Endothelial cell (in vitro differentiated cells): ENCODE results near the gene DPYSL5. TPM values are rescaled to one million over a fixed set of nuclear protein-coding genes. Genes with fewer than 3 reads are reported as not detected.

Source experiments
- DNase-seq: peaks from one replicate; pipeline ENCODE4 v3.0.0; 2021; ENCODE audit warnings: low spot score
- H3K27ac Mint-ChIP-seq: one replicate; pipeline ENCODE4 v1.8.0; 2021; ENCODE audit warnings: mixed read lengths, inconsistent platforms; ENCODE audit not compliant: unreplicated experiment
- H3K27me3 Mint-ChIP-seq: one replicate; pipeline ENCODE4 v1.8.0; 2021; ENCODE audit warnings: mild to moderate bottlenecking, moderate library complexity, mixed read lengths, inconsistent platforms; ENCODE audit not compliant: unreplicated experiment
- H3K36me3 Mint-ChIP-seq: one replicate; pipeline ENCODE4 v1.8.0; 2021; ENCODE audit warnings: mild to moderate bottlenecking, low read depth, mixed read lengths, inconsistent platforms; ENCODE audit not compliant: unreplicated experiment
- H3K4me1 Mint-ChIP-seq: one replicate; pipeline ENCODE4 v1.8.0; 2021; ENCODE audit warnings: mild to moderate bottlenecking, mixed read lengths, inconsistent platforms; ENCODE audit not compliant: unreplicated experiment
- H3K4me3 Mint-ChIP-seq: one replicate; pipeline ENCODE4 v1.8.0; 2021; ENCODE audit warnings: mild to moderate bottlenecking, mixed read lengths, inconsistent platforms; ENCODE audit not compliant: unreplicated experiment
- H3K9me3 Mint-ChIP-seq: one replicate; pipeline ENCODE4 v1.8.0; 2021; ENCODE audit warnings: mixed read lengths, inconsistent platforms; ENCODE audit not compliant: unreplicated experiment
- CTCF ChIP-seq: fragments of 200-600 bp; sonication (generic); IDR thresholded peaks from one replicate; pipeline ENCODE4 v1.5.0; 2021; ENCODE audit warnings: antibody characterized with exemption; ENCODE audit not compliant: unreplicated experiment
- total RNA-seq: library from RNA; stranded (reverse); fragmentation: NEBNext Ultra II Directional; extraction: Animal tissue kit (Norgen Biotek cat#: 25700); gene quantifications from one replicate; pipeline ENCODE4 v1.2.1, GENCODE V29; 2021; ENCODE audit not compliant: unreplicated experiment

The DPYSL5 gene
- total RNA-seq, 1 donor from 2014 or later, result 0.23 TPM

GRCh38 chr2:26957041-26957440, 109.1 kb downstream of the DPYSL5 start:
- H3K27me3 Mint-ChIP-seq, result no peaks in the 10 kb centered on the region
- no peaks in the 10 kb centered on the region for H3K36me3 Mint-ChIP-seq

GRCh38 chr2:26957534-26957933, 109.6 kb downstream of the DPYSL5 start:
- Mint-ChIP-seq H3K27ac (no peak overlapping the region), H3K4me3 (no peak overlapping the region), H3K27me3 (no peaks in the 10 kb centered on the region), H3K9me3 (no peaks in the 10 kb centered on the region), H3K4me1 (peaks cover 21% of the 10 kb centered on the region), H3K36me3 (no peaks in the 10 kb centered on the region)
- no peak for TF ChIP-seq CTCF
- DNase-seq, result no peak

More at GRCh38 chr2:26957041-26957440, 109.1 kb downstream of the DPYSL5 start:
- no peak for TF ChIP-seq CTCF
- Mint-ChIP-seq H3K4me3 (no peak overlapping the region), H3K9me3 (no peaks in the 10 kb centered on the region), H3K27ac (no peak overlapping the region), H3K4me1 (peaks cover 21% of the 10 kb centered on the region)
- DNase-seq, result no peak

DNA sequence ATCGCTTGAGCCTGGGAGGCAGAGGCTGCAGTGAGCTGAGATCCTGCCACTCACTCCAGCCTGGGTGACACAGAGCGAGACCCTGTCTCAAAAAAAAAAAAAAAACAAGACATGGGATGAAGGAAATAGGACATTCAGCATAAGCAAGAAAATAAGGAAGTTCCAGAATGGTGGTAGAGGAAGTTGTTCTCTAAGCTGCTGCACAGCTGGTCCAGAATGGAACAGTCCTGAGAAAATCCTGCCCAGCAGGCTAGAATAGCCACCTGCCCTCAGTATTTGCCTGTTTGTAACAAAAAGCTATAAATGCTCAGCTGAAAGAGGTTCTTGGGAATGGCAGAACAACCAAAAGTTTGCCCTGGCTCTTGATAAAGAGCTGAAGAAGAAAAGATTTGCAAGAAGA, 111.4 kb downstream of the DPYSL5 start:
- Mint-ChIP-seq H3K36me3 (no peaks in the 10 kb centered on the region), H3K4me3 (no peak overlapping the region), H3K27ac (no peak overlapping the region), H3K9me3 (no peaks in the 10 kb centered on the region), H3K27me3 (no peaks in the 10 kb centered on the region), H3K4me1 (peaks cover 21% of the 10 kb centered on the region)
- no peak for DNase-seq
- no peak for TF ChIP-seq CTCF

- H3K27ac Mint-ChIP-seq, result no peak overlapping the region
Measured at GRCh38 chr2:26964446-26965130, 116.7 kb downstream of the DPYSL5 start.

More at GRCh38 chr2:26964446-26965130, 116.7 kb downstream of the DPYSL5 start:
- Mint-ChIP-seq H3K4me1 (peaks cover 14% of the 10 kb centered on the region), H3K9me3 (no peaks in the 10 kb centered on the region), H3K27me3 (peaks cover 10% of the 10 kb centered on the region), H3K4me3 (no peak overlapping the region), H3K36me3 (peaks cover 3% of the 10 kb centered on the region)
- no peak for DNase-seq
- no peak for TF ChIP-seq CTCF
